HUES48 (cell line): ENCODE results near the gene VTI1A.

ENCODE experiments used
- H3K27ac ChIP-seq: one replicate; pipeline ENCODE4 v1.7.0; 2013; ENCODE audit warnings: low read depth, low read length, inconsistent platforms
- H3K27me3 ChIP-seq: 2 replicates; pipeline ENCODE4 v1.6.1; 2013; ENCODE audit warnings: mild to moderate bottlenecking, low read length; ENCODE audit not compliant: control insufficient read depth, insufficient read depth
- H3K36me3 ChIP-seq: 2 replicates; pipeline ENCODE4 v1.6.1; 2013; ENCODE audit warnings: low read length; ENCODE audit not compliant: control insufficient read depth, insufficient read depth
- H3K4me1 ChIP-seq: 2 replicates; pipeline ENCODE4 v1.6.1; 2013; ENCODE audit warnings: mild to moderate bottlenecking, low read length; ENCODE audit not compliant: control insufficient read depth, insufficient read depth
- H3K4me3 ChIP-seq: 2 replicates; pipeline ENCODE4 v1.5.1; 2013; ENCODE audit warnings: mild to moderate bottlenecking, low read depth, low read length
- H3K9ac ChIP-seq: 2 replicates; pipeline ENCODE4 v1.6.1; 2013; ENCODE audit warnings: mild to moderate bottlenecking, low read depth, low read length, moderate library complexity
- H3K9me3 ChIP-seq: 2 replicates; pipeline ENCODE4 v1.6.1; 2013; ENCODE audit warnings: low read length; ENCODE audit not compliant: control insufficient read depth, insufficient read depth

VTI1A gene

DNA sequence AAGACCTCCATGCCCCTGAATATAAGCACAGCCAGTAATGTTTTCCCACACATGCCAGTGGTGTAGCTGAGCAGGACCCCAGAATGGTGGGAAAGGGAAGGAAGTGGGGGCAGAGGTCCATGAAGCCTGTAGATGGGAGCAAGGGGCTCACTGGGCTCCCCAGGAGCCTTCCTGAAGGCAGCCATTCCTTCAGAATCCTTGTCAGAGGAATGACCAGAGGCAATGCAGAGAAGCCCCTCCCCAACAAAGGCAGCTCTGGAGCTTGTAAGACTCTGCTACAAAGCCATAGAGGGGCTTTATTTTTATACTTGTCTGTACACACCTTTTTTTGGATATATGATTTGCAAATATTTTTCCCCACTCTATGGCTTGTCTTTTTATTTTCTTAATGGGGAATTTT lies 338.1 kb downstream of the VTI1A start:
- Histone ChIP-seq H3K4me1 (peaks cover 2% of the 10 kb centered on the region; the same call in 1 of the 2 replicates), H3K4me3 (no peak overlapping the region), H3K9ac (no peak overlapping the region), H3K27me3 (no peaks in the 10 kb centered on the region), H3K9me3 (no peaks in the 10 kb centered on the region), H3K36me3 (no peaks in the 10 kb centered on the region), H3K27ac (no peak overlapping the region)

DNA sequence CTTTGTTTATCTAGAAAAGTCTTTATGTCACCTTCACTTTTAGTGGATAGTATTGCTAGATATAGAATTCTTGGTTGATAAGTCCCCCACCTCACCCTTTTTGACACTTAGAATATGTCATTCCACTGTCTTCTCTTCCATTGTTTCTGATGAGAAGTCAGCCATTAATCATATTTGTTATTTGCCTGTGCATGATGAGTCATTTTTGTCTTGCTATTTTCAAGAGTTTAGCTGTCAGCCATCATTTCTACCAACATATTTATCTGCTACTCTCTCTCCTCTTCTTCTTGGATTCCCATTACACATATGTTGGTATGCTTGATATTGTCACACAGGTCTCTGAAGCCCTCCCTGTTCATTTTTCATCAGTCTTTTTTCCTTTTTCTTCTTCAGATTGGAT lies 342.2 kb downstream of the VTI1A start:
- Histone ChIP-seq H3K4me3 (no peak overlapping the region), H3K27ac (no peak overlapping the region), H3K9ac (no peak overlapping the region), H3K36me3 (no peaks in the 10 kb centered on the region), H3K9me3 (no peaks in the 10 kb centered on the region), H3K27me3 (no peaks in the 10 kb centered on the region), H3K4me1 (peaks cover 21% of the 10 kb centered on the region)

DNA sequence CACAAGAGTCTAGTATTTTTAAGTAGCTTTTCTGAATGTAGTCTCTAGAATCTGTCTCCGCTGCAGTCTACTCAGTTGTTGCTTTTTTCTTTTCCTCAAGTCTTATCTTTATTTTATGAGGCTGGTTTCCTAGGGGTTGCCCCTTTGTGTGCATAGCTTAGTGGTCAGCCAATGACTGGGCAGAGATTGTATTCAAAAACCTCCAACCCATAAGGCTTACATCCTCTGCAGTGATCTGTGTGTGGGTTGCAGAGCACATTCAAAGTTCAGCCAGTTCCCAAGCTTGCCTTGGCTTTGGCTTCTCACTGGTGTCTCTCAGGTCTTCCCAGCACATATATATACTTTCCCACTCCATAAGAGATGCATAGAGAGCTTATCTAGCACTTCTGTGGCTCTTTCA lies 343.0 kb downstream of the VTI1A start:
- Histone ChIP-seq H3K4me1 (peaks cover 21% of the 10 kb centered on the region), H3K9ac (no peak overlapping the region), H3K27me3 (no peaks in the 10 kb centered on the region), H3K9me3 (no peaks in the 10 kb centered on the region), H3K4me3 (no peak overlapping the region), H3K36me3 (no peaks in the 10 kb centered on the region), H3K27ac (no peak overlapping the region)

DNA sequence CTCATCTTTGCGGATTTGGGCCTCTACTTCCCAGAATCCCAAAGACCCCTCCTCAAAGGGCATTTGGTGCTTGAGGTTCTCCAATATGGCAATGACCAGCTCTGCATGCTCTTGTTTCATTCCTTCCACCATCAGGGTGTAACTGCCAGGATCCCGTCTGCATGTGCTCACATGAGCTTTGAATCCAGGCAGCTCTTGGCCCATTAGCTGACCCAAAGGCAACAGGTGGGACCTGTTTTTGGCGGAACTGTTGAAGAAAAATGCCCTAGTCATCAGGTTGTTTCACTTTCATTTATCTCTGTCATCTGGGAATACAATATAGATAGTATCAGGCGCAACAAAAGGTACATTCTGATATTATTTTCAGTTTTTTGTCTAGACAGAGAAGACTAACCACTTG lies 343.9 kb downstream of the VTI1A start:
- Histone ChIP-seq H3K27me3 (no peaks in the 10 kb centered on the region), H3K9me3 (no peaks in the 10 kb centered on the region), H3K27ac (no peak overlapping the region), H3K36me3 (no peaks in the 10 kb centered on the region), H3K4me1 (peaks cover 21% of the 10 kb centered on the region), H3K9ac (no peak overlapping the region), H3K4me3 (no peak overlapping the region)

DNA sequence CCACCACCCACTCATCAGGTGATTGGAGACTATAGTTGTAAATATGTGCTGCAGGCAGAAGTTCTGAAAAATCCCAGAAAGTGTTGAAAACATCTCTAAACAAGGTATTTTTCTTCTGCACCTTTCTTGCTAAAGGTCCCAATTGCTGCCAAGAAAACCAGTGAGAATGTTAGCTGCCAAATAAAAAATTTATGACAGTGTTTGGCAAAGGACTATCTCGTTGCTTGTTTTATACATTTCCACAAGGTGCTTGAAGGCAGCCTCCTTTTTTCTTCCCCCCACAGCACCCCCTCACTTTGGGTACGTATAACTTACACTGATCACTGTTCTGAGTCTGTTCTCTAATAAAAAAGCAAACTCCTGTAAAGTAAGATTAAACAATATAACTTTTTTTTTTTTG lies 344.4 kb downstream of the VTI1A start:
- H3K4me3 ChIP-seq = no peak overlapping the region
- H3K9me3 ChIP-seq = no peaks in the 10 kb centered on the region
- no peak overlapping the region for H3K9ac ChIP-seq
- no peaks in the 10 kb centered on the region for H3K27me3 ChIP-seq
- H3K27ac ChIP-seq = no peak overlapping the region
- H3K36me3 ChIP-seq = no peaks in the 10 kb centered on the region
- peaks cover 23% of the 10 kb centered on the region for H3K4me1 ChIP-seq

DNA sequence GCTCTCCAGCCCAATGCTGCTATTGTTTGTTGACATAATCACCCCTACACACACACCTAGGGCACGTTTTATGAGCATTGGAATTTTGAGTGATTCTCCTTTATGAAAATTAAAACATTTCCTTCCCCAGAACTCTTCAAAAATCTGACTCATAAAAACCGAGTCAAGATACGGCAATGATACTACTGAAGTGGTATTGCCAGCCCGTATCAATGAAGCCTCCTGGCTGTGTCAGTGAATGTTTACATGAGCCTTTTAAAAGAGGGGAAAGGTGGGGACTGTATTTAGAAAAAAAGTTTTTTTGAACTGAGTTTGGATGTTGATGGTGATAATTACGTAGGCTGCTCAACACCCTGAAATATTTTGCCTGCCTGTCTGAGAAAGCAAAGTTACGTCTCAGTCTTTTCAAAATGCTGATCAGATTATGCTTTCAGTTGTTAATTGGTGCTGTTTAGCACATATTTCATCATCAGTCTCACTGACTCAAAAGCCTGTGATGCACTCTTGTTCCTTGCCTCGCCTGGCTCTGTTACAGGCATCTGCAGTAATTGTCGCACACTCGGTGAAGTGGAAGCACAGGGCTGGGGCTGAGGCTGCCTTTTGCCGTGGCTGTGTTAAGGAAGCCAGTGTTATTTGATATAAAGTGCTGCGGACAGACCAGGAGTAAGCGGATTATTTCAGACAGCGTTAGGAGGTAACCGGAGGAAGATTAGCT lies 345.6 kb downstream of the VTI1A start:
- Histone ChIP-seq H3K36me3 (no peaks in the 10 kb centered on the region), H3K27ac (no peak overlapping the region), H3K4me1 (peaks cover 35% of the 10 kb centered on the region), H3K4me3 (no peak overlapping the region), H3K27me3 (no peaks in the 10 kb centered on the region), H3K9me3 (no peaks in the 10 kb centered on the region), H3K9ac (no peak overlapping the region)

DNA sequence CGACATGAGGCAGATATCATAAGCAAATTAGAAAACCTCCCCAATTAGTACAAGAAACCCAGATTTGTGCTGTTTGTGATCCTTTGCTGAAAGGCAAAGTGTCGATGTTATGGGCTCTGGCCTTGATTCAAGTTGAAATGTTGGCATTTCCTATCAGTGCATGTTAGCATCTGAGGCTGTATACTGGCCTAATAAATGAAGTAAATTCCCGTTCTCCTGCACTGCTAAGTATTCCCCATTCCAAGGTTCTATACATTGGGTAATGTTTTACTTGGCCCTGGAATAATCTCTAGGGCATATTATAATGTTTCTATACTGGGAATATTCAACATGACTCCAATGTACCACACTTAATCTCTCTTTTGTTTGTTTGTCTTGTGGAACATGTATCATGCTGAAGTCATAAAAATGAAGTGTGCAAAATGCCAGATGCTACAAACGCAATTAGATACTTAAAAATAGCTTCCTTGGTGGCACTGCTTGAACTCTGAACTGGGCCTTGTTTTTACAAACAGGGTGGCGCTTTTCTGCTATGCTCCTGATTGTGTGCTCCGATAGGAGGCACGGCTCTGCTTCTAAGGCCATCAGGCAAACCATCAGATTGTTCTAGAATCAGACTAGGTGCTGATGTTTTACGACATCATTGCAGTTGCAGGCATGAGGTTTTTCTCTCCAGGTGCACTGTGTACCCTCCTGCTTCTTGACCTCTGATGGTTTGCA lies 346.3 kb downstream of the VTI1A start:
- Histone ChIP-seq H3K4me3 (no peak overlapping the region), H3K36me3 (no peaks in the 10 kb centered on the region), H3K27ac (no peak overlapping the region), H3K27me3 (no peaks in the 10 kb centered on the region), H3K4me1 (peaks cover 42% of the 10 kb centered on the region), H3K9me3 (no peaks in the 10 kb centered on the region), H3K9ac (no peak overlapping the region)

DNA sequence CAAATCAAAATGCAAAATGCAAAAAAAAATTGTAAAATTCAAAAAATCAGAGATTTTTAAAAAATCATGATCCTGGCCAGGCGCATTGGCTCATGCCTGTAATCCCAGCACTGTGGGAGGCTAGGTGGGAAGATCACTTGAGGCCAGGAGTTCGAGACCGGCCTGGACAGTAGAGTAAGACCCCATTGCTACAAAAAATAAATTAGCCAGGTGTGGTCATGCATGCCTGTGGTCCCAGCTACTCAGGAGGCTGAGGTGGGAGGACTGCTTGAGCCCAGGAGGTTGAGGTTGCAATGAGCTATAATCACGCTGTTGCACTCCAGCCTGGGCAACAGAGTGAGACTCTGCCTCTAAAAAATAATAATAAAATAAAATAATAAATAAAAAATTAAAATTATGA lies 347.2 kb downstream of the VTI1A start:
- Histone ChIP-seq H3K27me3 (no peaks in the 10 kb centered on the region), H3K9ac (no peak overlapping the region), H3K4me3 (no peak overlapping the region), H3K9me3 (no peaks in the 10 kb centered on the region), H3K36me3 (no peaks in the 10 kb centered on the region), H3K27ac (no peak overlapping the region), H3K4me1 (peaks cover 46% of the 10 kb centered on the region)

DNA sequence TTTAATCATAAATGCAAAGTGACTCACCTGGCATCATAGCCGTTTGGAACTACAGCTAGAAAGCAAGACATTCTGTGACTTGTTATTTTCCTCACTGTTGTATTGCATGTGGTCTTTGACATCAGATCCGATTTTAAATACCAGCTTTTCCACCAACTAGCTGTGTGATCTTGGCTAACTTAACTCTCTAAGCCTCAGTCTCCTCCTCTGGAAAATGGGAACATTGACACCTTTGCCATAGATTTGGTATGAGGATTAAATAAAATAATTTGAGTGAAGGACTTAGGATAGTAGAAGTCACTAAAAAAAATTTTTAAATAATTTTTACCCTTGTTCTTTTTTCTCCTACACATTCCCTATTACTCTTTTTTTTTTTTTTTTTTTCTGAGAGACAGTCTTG lies 348.1 kb downstream of the VTI1A start:
- Histone ChIP-seq H3K36me3 (no peaks in the 10 kb centered on the region), H3K27ac (no peak overlapping the region), H3K4me3 (no peak overlapping the region), H3K27me3 (no peaks in the 10 kb centered on the region), H3K9me3 (no peaks in the 10 kb centered on the region), H3K9ac (no peak overlapping the region), H3K4me1 (peaks cover 46% of the 10 kb centered on the region)

DNA sequence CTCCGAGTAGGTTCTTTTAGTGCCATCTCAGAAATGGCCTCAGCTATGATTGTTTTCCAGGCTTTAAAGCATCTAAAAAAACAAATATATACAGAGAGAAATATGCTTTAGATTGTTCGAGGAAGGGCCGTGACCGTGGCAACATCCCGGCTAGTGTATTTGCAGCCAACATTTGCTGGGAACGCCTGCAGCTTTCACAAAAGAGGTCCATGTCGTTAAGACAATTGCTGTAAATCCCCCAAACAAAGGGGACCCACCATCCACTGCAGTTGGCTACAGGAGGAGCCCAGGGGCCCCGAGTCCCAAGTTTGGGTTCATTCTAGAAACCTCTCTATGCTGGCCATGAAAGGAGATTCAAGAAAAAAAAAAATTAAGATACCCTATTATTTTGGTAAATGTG lies 350.2 kb downstream of the VTI1A start:
- Histone ChIP-seq H3K9me3 (no peaks in the 10 kb centered on the region), H3K27me3 (no peaks in the 10 kb centered on the region), H3K4me3 (no peak overlapping the region)

DNA sequence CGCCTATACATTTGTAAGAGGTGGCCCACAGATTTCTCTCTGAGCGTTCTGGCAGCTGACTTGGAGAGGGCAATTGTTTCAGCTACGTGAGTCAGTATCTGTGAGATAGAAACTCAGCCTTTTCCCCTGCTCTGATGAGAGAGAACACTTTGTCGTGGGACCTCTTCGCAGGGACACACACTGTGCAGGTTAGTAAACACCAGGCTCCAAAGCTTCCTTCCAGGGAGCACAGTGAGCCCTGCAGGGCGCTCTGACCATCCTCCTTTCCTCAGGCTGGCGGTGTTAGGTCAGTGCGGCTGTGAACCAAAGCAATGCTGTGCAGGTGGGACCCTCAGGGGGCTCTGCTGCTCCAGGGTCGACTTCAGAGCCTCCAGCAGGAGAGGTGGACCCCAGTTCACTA lies 350.8 kb downstream of the VTI1A start:
- Histone ChIP-seq H3K4me1 (peaks cover 38% of the 10 kb centered on the region), H3K9ac (0 out of 2 replicates have a peak overlapping the region, but pooled peaks have one; percentile 7), H3K4me3 (no peak overlapping the region), H3K27me3 (no peaks in the 10 kb centered on the region), H3K9me3 (no peaks in the 10 kb centered on the region), H3K27ac (peak overlapping the region; percentile 64), H3K36me3 (no peaks in the 10 kb centered on the region)

More for the DNA sequence above, 350.2 kb downstream of the VTI1A start:
- peaks cover 45% of the 10 kb centered on the region for H3K4me1 ChIP-seq
- H3K9ac ChIP-seq = no peak overlapping the region
- H3K27ac ChIP-seq = peak overlapping the region; percentile 64
- H3K36me3 ChIP-seq = no peaks in the 10 kb centered on the region
